Spinal cord (tissue), 10 donors: ENCODE data around the gene ANO1. TPM values are rescaled to one million over a fixed set of nuclear protein-coding genes. Genes with fewer than 3 reads are reported as not detected.

Experiments
- DNase-seq, 6 donors: peaks; one replicate each; pipeline versions ENCODE4 v3.0.0 to v3.0.0-alpha.2; 2013 to 2015; ENCODE audit warnings: low spot score in 6 of 6, low read depth in 4 of 6
- H3K27ac ChIP-seq: one replicate; pipeline ENCODE4 v1.5.1; 2013; ENCODE audit warnings: low read depth, low read length, control low read depth
- H3K27me3 ChIP-seq: one replicate; pipeline ENCODE4 v1.6.1; 2013; ENCODE audit warnings: low read length; ENCODE audit not compliant: control insufficient read depth, insufficient read depth
- H3K36me3 ChIP-seq: one replicate; pipeline ENCODE4 v1.6.1; 2013; ENCODE audit warnings: low read length; ENCODE audit not compliant: control insufficient read depth, insufficient read depth
- H3K4me1 ChIP-seq: one replicate; pipeline ENCODE4 v1.6.1; 2013; ENCODE audit warnings: low read length; ENCODE audit not compliant: control insufficient read depth, insufficient read depth
- H3K4me3 ChIP-seq: one replicate; pipeline ENCODE4 v1.5.1; 2013; ENCODE audit warnings: low read depth, low read length, control low read depth
- H3K9me3 ChIP-seq: one replicate; pipeline ENCODE4 v1.6.1; 2013; ENCODE audit warnings: low read length; ENCODE audit not compliant: control insufficient read depth, insufficient read depth
- WGBS: methylation state at CpG from one replicate; pipeline ENCODE4 v1.1.5; 2013; ENCODE audit warnings: missing lambda C conversion rate; ENCODE audit not compliant: insufficient coverage; 5-methylcytosine and 5-hydroxymethylcytosine counted together
- polyA plus RNA-seq, 2 donors: library from polyadenylated mRNA; unstranded; fragments of 120-200 nt; gene quantifications; one replicate each; pipeline ENCODE4 v1.2.1, GENCODE V29; 2013; ENCODE audit not compliant: insufficient read length in 2 of 2
- total RNA-seq, 2 donors: library from RNA; depleted of rRNA in 1 of 2; stranded (reverse); fragments of 120-200 nt in 1 of 2; fragments of >200 nt in 1 of 2; gene quantifications; one replicate each; pipeline versions ENCODE4 v1.2.3 to v1.2.4, GENCODE V29; 2013 to 2014
- donor health status: healthy.

Gene ANO1
- total and polyA plus RNA-seq, 4 donors: 2.6 to 3.6 (median 2.8) TPM

DNA sequence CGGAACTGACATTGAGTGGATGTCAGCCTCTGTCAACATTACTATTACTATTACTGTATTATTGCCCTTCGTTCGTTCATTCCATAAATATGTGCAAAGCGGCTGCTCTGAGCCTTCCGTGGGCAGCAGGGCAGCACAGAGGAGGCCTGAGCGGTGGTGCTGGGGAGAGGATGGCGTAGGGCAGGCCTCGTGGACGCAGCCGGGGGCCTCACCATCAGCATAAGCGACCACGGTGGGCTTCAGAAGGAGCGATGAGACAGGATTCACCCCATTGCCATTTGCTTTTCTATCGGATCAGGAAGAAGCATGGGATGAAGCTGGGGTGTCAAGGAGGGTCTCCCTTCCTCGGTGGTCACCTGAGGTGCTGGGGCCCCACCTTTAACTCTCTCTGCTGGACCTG is 22.7 kb downstream of the ANO1 start:
- H3K9me3 ChIP-seq: no peaks in the 10 kb centered on the region
- peaks cover 53% of the 10 kb centered on the region for H3K4me1 ChIP-seq
- WGBS: 92% methylated on average over 12 of the region's 15 CpGs
- no peak for DNase-seq
- no peak overlapping the region for H3K4me3 ChIP-seq
- no peaks in the 10 kb centered on the region for H3K27me3 ChIP-seq
- no peaks in the 10 kb centered on the region for H3K36me3 ChIP-seq
- H3K27ac ChIP-seq: no peak overlapping the region

DNA sequence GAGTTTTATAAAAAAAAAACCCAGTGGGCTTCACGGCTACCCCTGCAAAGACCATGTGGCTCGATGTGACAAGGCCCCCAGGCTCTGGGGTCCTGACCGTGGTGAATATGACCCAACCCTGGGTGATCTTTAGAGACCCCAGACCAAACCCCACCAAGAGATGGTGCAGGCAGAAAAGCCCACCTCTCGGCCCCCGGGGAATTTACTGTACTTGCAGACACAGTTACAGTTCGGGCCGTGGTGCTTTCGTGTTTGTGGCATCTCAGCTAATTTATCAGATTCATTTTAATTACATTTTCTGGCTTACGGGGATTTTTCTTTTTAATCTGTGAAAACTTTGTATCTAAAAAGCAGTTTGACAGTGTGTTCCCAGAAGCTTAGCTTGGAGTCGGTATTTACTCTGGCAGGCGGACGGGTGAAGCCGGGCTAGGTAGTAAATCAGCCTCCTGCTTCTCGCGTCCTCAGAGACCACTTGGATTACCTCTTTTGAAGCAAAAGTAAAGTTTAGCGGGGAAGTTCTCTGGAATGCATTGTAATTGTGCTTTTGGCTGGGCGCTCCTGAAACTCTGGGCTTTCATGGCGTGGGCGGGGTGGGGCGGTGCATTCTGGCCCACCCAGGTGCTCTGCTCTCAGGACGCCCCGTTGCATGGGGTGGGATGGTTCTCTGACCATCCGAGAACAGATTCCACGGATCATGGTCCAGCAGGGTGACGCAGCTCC is 25.3 kb downstream of the ANO1 start:
- no peaks in the 10 kb centered on the region for H3K9me3 ChIP-seq
- 58% methylated on average over 20 of the region's 25 CpGs for WGBS
- no peak overlapping the region for H3K4me3 ChIP-seq
- no peaks in the 10 kb centered on the region for H3K36me3 ChIP-seq
- peaks cover 4% of the 10 kb centered on the region for H3K27me3 ChIP-seq
- H3K27ac ChIP-seq: peak overlapping the region; percentile 33
- H3K4me1 ChIP-seq: peaks cover 58% of the 10 kb centered on the region
- no peak for DNase-seq

DNA sequence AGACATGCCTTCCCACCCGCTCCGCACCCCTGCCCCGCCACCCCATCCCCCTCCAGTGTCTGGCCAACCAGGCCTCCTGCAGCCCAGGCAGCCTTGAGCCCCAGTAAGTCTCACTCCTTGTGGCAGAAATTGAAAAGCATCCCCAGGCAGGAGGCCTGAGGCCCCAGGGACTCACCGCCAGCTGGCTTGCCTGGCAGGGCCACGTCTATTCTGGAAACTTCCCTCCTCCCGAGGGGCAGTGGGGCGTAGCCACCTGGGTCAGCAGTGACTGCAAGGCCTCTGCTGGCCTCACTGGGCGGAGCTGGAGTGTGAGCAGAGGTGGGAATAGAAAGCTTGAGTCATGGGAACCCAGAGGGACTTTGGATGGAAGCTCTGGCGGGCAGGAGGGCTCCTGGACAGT is 26.3 kb downstream of the ANO1 start:
- Histone ChIP-seq H3K9me3 (no peaks in the 10 kb centered on the region), H3K27ac (no peak overlapping the region), H3K36me3 (no peaks in the 10 kb centered on the region), H3K27me3 (peaks cover 5% of the 10 kb centered on the region), H3K4me3 (no peak overlapping the region), H3K4me1 (peaks cover 63% of the 10 kb centered on the region)
- DNase-seq: no peak
- 59% methylated on average over 6 of the region's 9 CpGs for WGBS

DNA sequence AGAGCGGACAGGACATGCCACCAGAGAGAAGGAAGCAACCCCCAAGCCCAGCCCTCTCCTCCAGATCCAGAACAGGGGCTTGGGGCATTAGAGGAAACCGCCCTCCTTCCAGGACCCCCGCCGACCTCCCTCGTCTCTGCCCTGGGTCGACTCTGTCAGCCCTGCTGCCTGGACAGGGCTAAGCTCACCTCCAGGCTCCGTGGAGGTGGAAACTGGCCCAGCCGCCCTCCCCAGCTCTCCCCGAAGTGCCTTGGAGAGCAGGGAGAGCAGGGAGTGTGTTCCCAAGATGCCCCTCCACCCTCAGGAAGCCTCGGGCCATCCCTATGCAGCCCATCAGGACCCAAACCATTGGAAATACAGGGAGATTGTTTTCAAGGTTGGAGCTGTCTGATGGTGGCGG is 26.8 kb downstream of the ANO1 start:
- H3K9me3 ChIP-seq: no peaks in the 10 kb centered on the region
- peaks cover 58% of the 10 kb centered on the region for H3K4me1 ChIP-seq
- no peak for DNase-seq
- no peak overlapping the region for H3K27ac ChIP-seq
- peaks cover 5% of the 10 kb centered on the region for H3K27me3 ChIP-seq
- no peaks in the 10 kb centered on the region for H3K36me3 ChIP-seq
- WGBS: 77% methylated on average over 7 of the region's 11 CpGs
- no peak overlapping the region for H3K4me3 ChIP-seq

DNA sequence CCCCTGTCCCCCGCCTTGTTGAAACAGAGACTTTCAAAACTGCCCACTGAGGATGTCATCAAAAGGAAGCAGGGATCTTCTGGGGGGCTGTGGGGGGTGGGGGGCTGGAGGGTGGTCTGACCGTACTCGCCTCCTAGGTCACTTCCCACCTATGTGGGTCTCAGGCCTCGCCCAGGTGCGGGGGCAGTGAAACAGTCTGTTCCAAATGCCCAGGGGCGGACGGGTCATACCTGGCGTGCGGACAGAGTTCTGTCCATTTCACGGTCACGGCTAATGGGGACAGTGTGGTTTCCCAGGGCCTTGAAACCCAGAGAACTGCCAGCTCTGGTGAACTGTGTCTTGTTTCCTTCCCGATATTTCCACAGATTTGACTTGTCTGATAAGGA is 27.2 kb downstream of the ANO1 start:
- 82% methylated on average over 10 of the region's 12 CpGs for WGBS
- Histone ChIP-seq H3K27ac (no peak overlapping the region), H3K9me3 (no peaks in the 10 kb centered on the region), H3K4me1 (peaks cover 54% of the 10 kb centered on the region), H3K4me3 (no peak overlapping the region), H3K36me3 (no peaks in the 10 kb centered on the region), H3K27me3 (peaks cover 5% of the 10 kb centered on the region)
- DNase-seq: no peak

DNA sequence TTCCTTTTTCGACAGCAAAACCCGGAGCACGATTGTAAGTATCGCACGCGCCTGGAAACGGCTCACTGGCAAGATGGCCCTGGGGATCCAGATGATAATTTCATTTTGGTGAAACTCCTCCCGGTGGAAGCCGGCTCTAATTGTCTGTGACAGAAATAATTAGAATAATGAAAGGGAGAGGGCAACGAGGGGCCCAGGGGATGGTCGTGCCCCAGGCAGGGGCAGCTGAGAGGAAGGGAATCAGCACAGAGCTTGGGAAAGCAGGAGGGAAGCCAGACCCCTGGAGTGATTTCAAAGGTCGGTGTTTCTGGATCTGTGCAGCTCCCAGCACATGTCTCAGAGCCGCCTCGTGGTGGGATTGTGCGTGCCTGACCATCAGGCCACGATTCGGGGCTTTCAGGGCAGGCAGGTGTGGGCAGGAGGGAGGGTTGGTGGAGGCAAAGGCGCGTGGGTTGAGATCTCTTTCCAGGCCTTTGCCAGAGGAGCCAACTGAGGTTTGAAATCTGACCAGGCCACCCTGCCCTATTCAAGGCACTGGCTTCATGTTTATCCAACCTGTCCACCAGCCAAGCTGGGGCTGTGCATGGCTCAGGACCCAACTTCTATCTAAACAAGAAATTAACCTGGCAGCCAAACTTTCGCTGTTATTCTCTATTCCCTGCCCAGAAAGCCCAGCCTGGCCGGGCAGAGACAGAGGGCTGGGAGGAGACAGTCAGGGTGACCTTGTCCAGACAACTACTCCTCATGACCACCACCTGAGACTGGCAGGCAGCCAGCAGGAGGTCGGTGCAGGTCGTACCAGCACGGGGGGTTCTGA is 27.8 kb downstream of the ANO1 start:
- WGBS: 48% methylated on average over 24 of the region's 24 CpGs

DNA sequence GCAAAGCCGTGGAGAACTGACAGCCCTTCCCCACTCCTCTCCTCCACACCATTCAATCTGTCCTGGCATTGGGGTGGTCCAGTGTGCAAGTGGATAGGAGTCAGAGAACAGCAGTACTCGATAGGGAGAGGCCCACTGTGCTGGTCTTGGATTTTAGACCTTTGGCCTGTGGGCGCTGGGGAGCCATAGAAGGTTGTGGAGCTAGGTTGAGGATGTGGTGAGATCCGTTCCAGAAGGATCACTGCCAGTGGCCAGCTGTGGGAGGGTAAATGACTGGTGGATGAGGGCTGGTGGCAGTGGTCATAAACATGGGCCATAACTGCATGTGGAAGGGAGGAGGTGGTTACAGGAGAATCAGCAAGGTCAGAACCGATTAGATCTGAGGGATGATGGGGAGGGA is 28.6 kb downstream of the ANO1 start:
- H3K4me1 ChIP-seq: peaks cover 67% of the 10 kb centered on the region
- H3K4me3 ChIP-seq: no peak overlapping the region
- H3K27me3 ChIP-seq: peaks cover 5% of the 10 kb centered on the region
- H3K9me3 ChIP-seq: no peaks in the 10 kb centered on the region
- DNase-seq: no peak
- H3K36me3 ChIP-seq: no peaks in the 10 kb centered on the region
- WGBS: 79% methylated on average over 4 of the region's 5 CpGs
- H3K27ac ChIP-seq: no peak overlapping the region

More for the DNA sequence above, 27.8 kb downstream of the ANO1 start:
- Histone ChIP-seq H3K27ac (no peak overlapping the region), H3K4me3 (no peak overlapping the region), H3K36me3 (no peaks in the 10 kb centered on the region), H3K4me1 (peaks cover 59% of the 10 kb centered on the region), H3K9me3 (no peaks in the 10 kb centered on the region), H3K27me3 (peaks cover 5% of the 10 kb centered on the region)
- peak in 1 of 6 donors; percentile 93 for DNase-seq

DNA sequence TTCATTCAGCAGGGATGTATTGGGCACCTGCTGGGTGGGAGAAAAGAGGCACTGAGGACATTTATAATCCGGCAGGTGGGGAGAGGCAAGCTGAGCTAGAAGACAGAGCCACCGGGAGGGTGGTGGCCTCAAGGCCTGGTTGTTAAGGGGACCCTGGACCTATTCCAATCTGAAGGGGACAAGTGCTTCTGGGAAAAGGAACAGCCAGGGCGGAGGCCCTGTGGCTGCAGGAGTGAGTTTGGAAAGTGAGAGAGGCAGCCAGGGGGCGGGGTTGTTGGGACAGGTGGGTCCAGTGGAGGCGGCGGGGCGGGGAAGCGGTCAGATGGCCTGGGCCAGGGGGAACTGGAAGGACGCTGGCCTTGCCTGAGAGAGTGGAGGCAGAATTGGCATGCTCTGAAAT is 29.1 kb downstream of the ANO1 start:
- Histone ChIP-seq H3K36me3 (no peaks in the 10 kb centered on the region), H3K4me3 (no peak overlapping the region), H3K27me3 (peaks cover 5% of the 10 kb centered on the region), H3K27ac (no peak overlapping the region), H3K9me3 (no peaks in the 10 kb centered on the region), H3K4me1 (peaks cover 71% of the 10 kb centered on the region)
- no peak for DNase-seq
- 42% methylated on average over 3 of the region's 9 CpGs for WGBS

DNA sequence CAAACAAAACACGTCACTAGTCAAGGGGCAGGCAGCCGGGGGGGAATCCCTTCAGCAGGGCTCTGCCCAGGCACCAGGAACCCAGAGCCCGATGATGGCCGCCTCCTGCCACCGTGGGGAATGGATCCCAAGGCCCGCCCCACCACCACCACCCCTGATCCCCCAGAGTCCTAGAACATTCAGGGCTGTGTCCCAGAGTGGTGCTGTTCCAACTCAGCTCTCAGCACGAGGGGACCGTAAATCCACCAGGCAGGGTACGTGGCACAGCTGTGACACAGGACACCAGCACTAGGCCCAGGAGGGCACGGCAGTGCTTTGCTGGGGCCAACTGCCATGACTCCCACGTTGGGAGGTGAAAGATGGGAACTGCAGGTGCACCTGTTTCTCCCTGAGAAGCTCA is 29.6 kb downstream of the ANO1 start:
- peaks cover 76% of the 10 kb centered on the region for H3K4me1 ChIP-seq
- DNase-seq: no peak
- peaks cover 5% of the 10 kb centered on the region for H3K27me3 ChIP-seq

DNA sequence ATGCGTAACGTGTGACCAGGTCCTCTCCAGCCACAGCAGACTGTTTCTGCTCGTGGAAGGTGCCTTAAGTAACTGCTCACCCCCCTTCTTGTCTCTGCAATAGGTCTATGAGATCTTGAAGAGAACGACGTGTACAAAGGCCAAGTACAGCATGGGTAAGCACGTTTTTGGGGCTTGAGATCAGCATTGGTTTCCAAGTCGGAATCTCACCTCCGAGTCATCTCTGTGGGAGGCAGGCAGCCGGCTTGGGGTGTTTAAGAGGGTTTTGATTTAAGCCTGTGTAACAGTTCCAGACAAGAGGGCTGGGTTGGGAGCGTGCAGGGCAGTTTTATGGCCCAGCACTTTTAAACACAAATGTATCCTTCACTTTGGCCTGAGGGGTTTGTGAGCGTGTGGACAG is 30.1 kb downstream of the ANO1 start:
- Histone ChIP-seq H3K36me3 (no peaks in the 10 kb centered on the region), H3K27me3 (peaks cover 5% of the 10 kb centered on the region), H3K4me1 (peaks cover 73% of the 10 kb centered on the region), H3K9me3 (no peaks in the 10 kb centered on the region), H3K27ac (peak overlapping the region; percentile 29), H3K4me3 (no peak overlapping the region)
- WGBS: 48% methylated on average over 6 of the region's 11 CpGs
- peak in 1 of 6 donors; percentile 40 for DNase-seq

More for the DNA sequence above, 29.6 kb downstream of the ANO1 start:
- Histone ChIP-seq H3K27ac (peak overlapping the region; percentile 29), H3K4me3 (no peak overlapping the region), H3K36me3 (no peaks in the 10 kb centered on the region), H3K9me3 (no peaks in the 10 kb centered on the region)
- WGBS: 67% methylated on average over 8 of the region's 11 CpGs
